HepG2 (cell line): Measurements from ENCODE around the gene ALCAM. TPM values are rescaled to one million over a fixed set of nuclear protein-coding genes. Genes with fewer than 3 reads are reported as not detected.

ENCODE experiments used
- ATAC-seq: fragments of 200-7000 bp; cut with Tn5 transposase; 3 replicates; pipeline ENCODE4 v1.9.1; 2020; ENCODE audit warnings: mild to moderate bottlenecking, moderate library complexity
- BruUV-seq: library from RNA; stranded (reverse); fragments of 400-500 nt; replicated peaks from 2 replicates; lab custom pipeline; 2021; lab: Mats Ljungman, UMichigan
- CTCF ChIA-PET: fragments of 300-600 bp; formaldehyde crosslinking; extraction: SDS; loops from one replicate; lab custom pipeline; 2021; ENCODE audit warnings: low total read pairs, inconsistent platforms, low intra/inter-chr PET ratio; lab: Yijun Ruan, JAX
- POLR2A ChIA-PET: fragments of 350-600 bp; sonication (Branson Sonifier 250); formaldehyde crosslinking; loops from one replicate; lab custom pipeline; 2020; ENCODE audit warnings: antibody characterized with exemption, inconsistent platforms; lab: Yijun Ruan, JAX
- DNase-seq: peaks from one replicate; pipeline ENCODE4 v3.0.0-alpha.2; 2015; ENCODE audit warnings: low spot score
- FAIRE-seq: peaks from 3 replicates; lab custom pipeline; 2011; peaks lifted over from hg19 to GRCh38; lab: Jason Lieb, UNC
- H2AFZ ChIP-seq: one replicate; pipeline ENCODE4 v1.6.1; 2011; ENCODE audit warnings: low read length, inconsistent platforms
- H3K27ac ChIP-seq: fragments of 300-600 bp; 3 replicates; pipeline ENCODE4 v1.8.0; 2011; ENCODE audit warnings: mixed run types, mild to moderate bottlenecking, mixed read lengths, low read length, inconsistent platforms; ENCODE audit not compliant: insufficient read depth; ENCODE audit errors: extremely low read length
- H3K27me3 ChIP-seq, 2 experiments: fragments of 200-600 bp in 1 of 2; 2 replicates in 1 of 2; 3 replicates in 1 of 2; pipeline versions ENCODE4 v1.6.0 to v1.8.0; 2011; ENCODE audit warnings: low read length in 2 of 2, mild to moderate bottlenecking in 2 of 2, moderate library complexity in 2 of 2, inconsistent platforms in 1 of 2; ENCODE audit not compliant: insufficient read depth in 2 of 2, control insufficient read depth in 1 of 2
- H3K36me3 ChIP-seq, 2 experiments: fragments of 200-600 bp in 1 of 2; replicated peaks in 1 of 2; 2 replicates in 1 of 2; 3 replicates in 1 of 2; pipeline versions ENCODE4 v1.5.1 to v1.8.0; 2011; ENCODE audit warnings: low read length in 2 of 2, inconsistent platforms in 1 of 2; ENCODE audit not compliant: insufficient read depth in 2 of 2, control insufficient read depth in 1 of 2
- H3K4me1 ChIP-seq: 2 replicates; pipeline ENCODE4 v1.5.1; 2012; ENCODE audit warnings: low read length, inconsistent platforms; ENCODE audit not compliant: insufficient read depth
- H3K4me2 ChIP-seq: 2 replicates; pipeline ENCODE4 v1.6.0; 2011; ENCODE audit warnings: low read depth, low read length, inconsistent platforms
- H3K4me3 ChIP-seq, 3 experiments: fragments of 200-600 bp in 1 of 3; sonication (generic), shearing (Covaris generic) in 1 of 3; replicated peaks in 1 of 3; 2 replicates each; pipeline ENCODE4 v1.5.1; 2011 to 2016; ENCODE audit warnings: low read length in 3 of 3, inconsistent platforms in 2 of 3, low read depth in 2 of 3, mild to moderate bottlenecking in 2 of 3, control low read depth in 1 of 3, mixed read lengths in 1 of 3; ENCODE audit not compliant: insufficient read depth in 1 of 3
- H3K79me2 ChIP-seq: one replicate; pipeline ENCODE4 v1.6.1; 2011; ENCODE audit warnings: low read length, inconsistent platforms; ENCODE audit not compliant: insufficient read depth
- H3K9ac ChIP-seq: 2 replicates; pipeline ENCODE4 v1.6.0; 2011; ENCODE audit warnings: mild to moderate bottlenecking, low read depth, low read length, inconsistent platforms; ENCODE audit not compliant: insufficient read depth
- H3K9me3 ChIP-seq: 2 replicates; pipeline ENCODE4 v1.5.1; 2012; ENCODE audit warnings: mild to moderate bottlenecking, low read length
- H4K20me1 ChIP-seq: 2 replicates; pipeline ENCODE4 v1.6.0; 2011; ENCODE audit warnings: inconsistent platforms, mild to moderate bottlenecking, low read length, moderate library complexity; ENCODE audit not compliant: insufficient read depth
- CBX5 ChIP-seq: sonication (generic); formaldehyde crosslinking; IDR thresholded peaks from 2 replicates; pipeline ENCODE4 v1.4.0; 2020; ENCODE audit warnings: missing genetic modification reagents, borderline replicate concordance
- CHCHD3 ChIP-seq: sonication (generic); formaldehyde crosslinking; IDR thresholded peaks from 2 replicates; pipeline ENCODE4 v1.8.0; 2022; ENCODE audit warnings: mild to moderate bottlenecking, missing genetic modification reagents, moderate library complexity
- GMEB1 ChIP-seq: sonication (generic); formaldehyde crosslinking; IDR thresholded peaks from 2 replicates; pipeline ENCODE4 v1.5.1; 2020; ENCODE audit warnings: missing genetic modification reagents, mild to moderate bottlenecking, borderline replicate concordance
- HIC2 ChIP-seq: sonication (generic); formaldehyde crosslinking; IDR thresholded peaks from 2 replicates; pipeline ENCODE4 v1.9.0; 2022; ENCODE audit warnings: low read depth, missing genetic modification reagents
- HNRNPK ChIP-seq: fragments of 200-400 bp; formaldehyde crosslinking; IDR thresholded peaks from 2 replicates; pipeline ENCODE4 v1.6.1; 2018; ENCODE audit warnings: low read length, low read depth, moderate library complexity, mild to moderate bottlenecking; ENCODE audit not compliant: poor library complexity, severe bottlenecking
- MAZ ChIP-seq, 2 experiments: sonication (generic) in 1 of 2; formaldehyde crosslinking in 1 of 2; IDR thresholded peaks; 2 replicates each; pipeline versions ENCODE4 v1.5.0 to v1.6.1; 2012 to 2020; ENCODE audit warnings: low read depth in 2 of 2, mild to moderate bottlenecking in 2 of 2, borderline replicate concordance in 1 of 2, improper control_type of control experiment in 1 of 2, low read length in 1 of 2, missing genetic modification reagents in 1 of 2, moderate library complexity in 1 of 2
- SRSF9 ChIP-seq: fragments of 200-400 bp; formaldehyde crosslinking; IDR thresholded peaks from 2 replicates; pipeline ENCODE4 v1.6.1; 2018; ENCODE audit warnings: borderline replicate concordance, mild to moderate bottlenecking, low read depth, low read length; ENCODE audit not compliant: insufficient read depth, poor library complexity, severe bottlenecking
- ZBTB34 ChIP-seq: sonication (generic); formaldehyde crosslinking; IDR thresholded peaks from 2 replicates; pipeline ENCODE4 v1.8.0; 2022; ENCODE audit warnings: mild to moderate bottlenecking, missing genetic modification reagents
- ZFP36 ChIP-seq: fragments of 150-350 bp; IDR thresholded peaks from 2 replicates; pipeline ENCODE4 v1.6.1; 2018; ENCODE audit warnings: borderline replicate concordance, low read length, low read depth; ENCODE audit not compliant: partially characterized antibody
- ZNF546 ChIP-seq: sonication (generic); formaldehyde crosslinking; conservative IDR thresholded peaks from 2 replicates; pipeline ENCODE4 v1.8.1; 2023; ENCODE audit warnings: mild to moderate bottlenecking, missing genetic modification reagents
- WGBS: methylation state at CpG from one replicate; pipeline ENCODE4 v1.1.6; 2017; ENCODE audit warnings: low lambda C conversion rate; 5-methylcytosine and 5-hydroxymethylcytosine counted together
- in situ Hi-C: cut with HindIII; loops from 2 replicates; pipeline ENCODE4 v1.10.0; 2017; ENCODE audit warnings: low pct_unique_long_range_greater_than_20kb; ENCODE audit not compliant: extremely low pct_ligation_motif_present
- intact Hi-C: fragments of 100-400 bp; cut with micrococcal nuclease; formaldehyde crosslinking; loops from one replicate; pipeline ENCODE4 v1.10.0; 2022; ENCODE audit not compliant: unreplicated experiment
- polyA plus RNA-seq, 8 experiments: library from polyadenylated mRNA; depleted of rRNA in 3 of 8; stranded (reverse) in 7 of 8; unstranded in 1 of 8; fragments of >200 nt; fragmentation: Illumina TruSeq in 4 of 8; extraction: Trizol in 4 of 8; gene quantifications; 2 replicates each; pipeline versions ENCODE4 v1.2.1 to v1.2.3, GENCODE V29; 2011 to 2016; ENCODE audit warnings: low read depth in 4 of 8, missing spikeins in 1 of 8, mixed read lengths in 1 of 8; ENCODE audit not compliant: insufficient read depth in 1 of 8
- total RNA-seq, 5 experiments: library from RNA; depleted of rRNA; stranded (reverse); fragments of >200 nt; fragmentation: Illumina TruSeq; extraction: Trizol; gene quantifications; 2 replicates each; pipeline ENCODE4 v1.2.3, GENCODE V29; 2016; ENCODE audit warnings: low read depth in 1 of 5
- TF ChIP-seq, protein P1 (sequence below): sonication (generic); formaldehyde crosslinking; IDR thresholded peaks from 2 replicates; pipeline ENCODE4 v1.5.0; 2020; ENCODE audit warnings: missing genetic modification reagents
- TF ChIP-seq, protein P2 (sequence below): IDR thresholded peaks from 2 replicates; pipeline ENCODE4 v1.6.1; 2012; ENCODE audit warnings: low read length, improper control_type of control experiment

ALCAM gene
- total and polyA plus RNA-seq, 2 of the 13 experiments (the other 11 are each of a cell fraction or from before 2014, with no cell fraction given) = 26.0 to 33.1 TPM

GRCh38 chr3:105414841-105415240 is 48.1 kb downstream of the ALCAM start:
- Histone ChIP-seq H3K4me3 (no peak overlapping the region), H2AFZ (no peak overlapping the region), H3K27ac (no peak overlapping the region), H3K9ac (no peak overlapping the region), H3K79me2 (peaks cover 5% of the 10 kb centered on the region), H3K27me3 (no peaks in the 10 kb centered on the region), H3K4me1 (no peaks in the 10 kb centered on the region), H3K4me2 (no peak overlapping the region), H3K9me3 (no peaks in the 10 kb centered on the region), H4K20me1 (no peaks in the 10 kb centered on the region), H3K36me3 (no peaks in the 10 kb centered on the region)
- ChIA-PET CTCF (no interaction called here), POLR2A (no interaction called here)
- intact Hi-C loops (no loop called here), in situ Hi-C loops (no loop called here)
- WGBS = 93% methylated on average over 4 of the region's 4 CpGs
- BruUV-seq = no TSS peak
- FAIRE-seq (no peak), ATAC-seq (no peak), DNase-seq (no peak)
- TF ChIP-seq ZBTB34 (CRISPR knock-in tag) = no peak
- TF ChIP-seq MAZ (IDR thresholded peaks at IDR 0.05; ENCODE audit: borderline replicate concordance, low read depth, low read length) = no peak
- TF ChIP-seq MAZ (CRISPR knock-in tag; IDR thresholded peaks at IDR 0.05; ENCODE audit: low read depth) = no peak
- TF ChIP-seq CBX5 = no peak
- TF ChIP-seq, protein P1, sequence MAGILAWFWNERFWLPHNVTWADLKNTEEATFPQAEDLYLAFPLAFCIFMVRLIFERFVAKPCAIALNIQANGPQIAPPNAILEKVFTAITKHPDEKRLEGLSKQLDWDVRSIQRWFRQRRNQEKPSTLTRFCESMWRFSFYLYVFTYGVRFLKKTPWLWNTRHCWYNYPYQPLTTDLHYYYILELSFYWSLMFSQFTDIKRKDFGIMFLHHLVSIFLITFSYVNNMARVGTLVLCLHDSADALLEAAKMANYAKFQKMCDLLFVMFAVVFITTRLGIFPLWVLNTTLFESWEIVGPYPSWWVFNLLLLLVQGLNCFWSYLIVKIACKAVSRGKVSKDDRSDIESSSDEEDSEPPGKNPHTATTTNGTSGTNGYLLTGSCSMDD (CRISPR knock-in tag) = no peak
- no peak for TF ChIP-seq GMEB1 (CRISPR knock-in tag)
- no peak for TF ChIP-seq ZFP36
- TF ChIP-seq ZNF546 = no peak
- no peak for TF ChIP-seq CHCHD3 (CRISPR knock-in tag)
- no peak for TF ChIP-seq HIC2
- TF ChIP-seq HNRNPK = no peak
- TF ChIP-seq, protein P2, sequence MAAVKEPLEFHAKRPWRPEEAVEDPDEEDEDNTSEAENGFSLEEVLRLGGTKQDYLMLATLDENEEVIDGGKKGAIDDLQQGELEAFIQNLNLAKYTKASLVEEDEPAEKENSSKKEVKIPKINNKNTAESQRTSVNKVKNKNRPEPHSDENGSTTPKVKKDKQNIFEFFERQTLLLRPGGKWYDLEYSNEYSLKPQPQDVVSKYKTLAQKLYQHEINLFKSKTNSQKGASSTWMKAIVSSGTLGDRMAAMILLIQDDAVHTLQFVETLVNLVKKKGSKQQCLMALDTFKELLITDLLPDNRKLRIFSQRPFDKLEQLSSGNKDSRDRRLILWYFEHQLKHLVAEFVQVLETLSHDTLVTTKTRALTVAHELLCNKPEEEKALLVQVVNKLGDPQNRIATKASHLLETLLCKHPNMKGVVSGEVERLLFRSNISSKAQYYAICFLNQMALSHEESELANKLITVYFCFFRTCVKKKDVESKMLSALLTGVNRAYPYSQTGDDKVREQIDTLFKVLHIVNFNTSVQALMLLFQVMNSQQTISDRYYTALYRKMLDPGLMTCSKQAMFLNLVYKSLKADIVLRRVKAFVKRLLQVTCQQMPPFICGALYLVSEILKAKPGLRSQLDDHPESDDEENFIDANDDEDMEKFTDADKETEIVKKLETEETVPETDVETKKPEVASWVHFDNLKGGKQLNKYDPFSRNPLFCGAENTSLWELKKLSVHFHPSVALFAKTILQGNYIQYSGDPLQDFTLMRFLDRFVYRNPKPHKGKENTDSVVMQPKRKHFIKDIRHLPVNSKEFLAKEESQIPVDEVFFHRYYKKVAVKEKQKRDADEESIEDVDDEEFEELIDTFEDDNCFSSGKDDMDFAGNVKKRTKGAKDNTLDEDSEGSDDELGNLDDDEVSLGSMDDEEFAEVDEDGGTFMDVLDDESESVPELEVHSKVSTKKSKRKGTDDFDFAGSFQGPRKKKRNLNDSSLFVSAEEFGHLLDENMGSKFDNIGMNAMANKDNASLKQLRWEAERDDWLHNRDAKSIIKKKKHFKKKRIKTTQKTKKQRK = no peak
- TF ChIP-seq SRSF9 = no peak
